H1 (cell line): ENCODE results near the gene TRMT10A. TPM values are rescaled to one million over a fixed set of nuclear protein-coding genes. Genes with fewer than 3 reads are reported as not detected.

Source experiments
- CTCF ChIA-PET: fragments of 300-600 bp; sonication (Branson Sonifier 250); formaldehyde crosslinking; loops from one replicate; lab custom pipeline; 2021; ENCODE audit not compliant: partially characterized antibody; lab: Charles Lee
- POLR2A ChIA-PET: fragments of 300-600 bp; sonication (Branson Sonifier 250); formaldehyde crosslinking; loops from one replicate; lab custom pipeline; 2021; ENCODE audit warnings: inconsistent platforms; ENCODE audit not compliant: partially characterized antibody; lab: Charles Lee
- DNase-seq, 2 experiments: peaks; one replicate each; pipeline versions ENCODE4 v3.0.0 to v3.0.0-alpha.2; 2010 to 2022; ENCODE audit warnings: low spot score in 2 of 2, low read depth in 1 of 2, mixed read lengths in 1 of 2
- FAIRE-seq: peaks from 2 replicates; lab custom pipeline; 2011; peaks lifted over from hg19 to GRCh38; lab: Jason Lieb, UNC
- H2AFZ ChIP-seq: 2 replicates; pipeline ENCODE4 v1.8.1; 2012; ENCODE audit warnings: low read length, inconsistent platforms
- H2AK5ac ChIP-seq: 2 replicates; pipeline ENCODE4 v1.6.1; 2013; ENCODE audit warnings: low read depth, low read length
- H2BK120ac ChIP-seq: replicated peaks from 2 replicates; pipeline ENCODE3; 2013; ENCODE audit warnings: low read depth, low read length, inconsistent platforms
- H2BK12ac ChIP-seq: 2 replicates; pipeline ENCODE4 v1.6.1; 2013; ENCODE audit warnings: low read depth, low read length
- H2BK15ac ChIP-seq: 2 replicates; pipeline ENCODE4 v1.6.1; 2013; ENCODE audit warnings: low read length
- H2BK20ac ChIP-seq: 2 replicates; pipeline ENCODE4 v1.6.1; 2013; ENCODE audit warnings: low read length
- H2BK5ac ChIP-seq: 2 replicates; pipeline ENCODE4 v1.6.1; 2013; ENCODE audit warnings: low read depth, low read length
- H3K14ac ChIP-seq: 2 replicates; pipeline ENCODE4 v1.6.1; 2013; ENCODE audit warnings: inconsistent platforms; ENCODE audit not compliant: insufficient read length
- H3K18ac ChIP-seq: 2 replicates; pipeline ENCODE4 v1.6.1; 2013; ENCODE audit warnings: low read length; ENCODE audit errors: extremely low read depth
- H3K23ac ChIP-seq: 2 replicates; pipeline ENCODE4 v1.6.1; 2013; ENCODE audit warnings: inconsistent platforms; ENCODE audit not compliant: insufficient read length
- H3K23me2 ChIP-seq: 2 replicates; pipeline ENCODE4 v1.6.1; 2013; ENCODE audit warnings: low read depth, low read length
- H3K27ac ChIP-seq: 2 replicates; pipeline ENCODE4 v1.6.1; 2011; ENCODE audit warnings: low read depth, low read length, inconsistent platforms
- H3K27me3 ChIP-seq, 4 experiments: replicated peaks in 1 of 4; 1 replicate in 1 of 4; 2 replicates in 3 of 4; pipeline versions ENCODE4 v1.6.1 to v1.8.1; 2011 to 2013; ENCODE audit warnings: low read length in 3 of 4, mild to moderate bottlenecking in 3 of 4, inconsistent platforms in 2 of 4, mixed read lengths in 2 of 4, moderate library complexity in 1 of 4; ENCODE audit not compliant: control insufficient read depth in 3 of 4, insufficient read depth in 3 of 4; ENCODE audit errors: extremely low read depth in 1 of 4
- H3K36me3 ChIP-seq, 4 experiments: 2 replicates each; pipeline versions ENCODE4 v1.6.1 to v1.8.1; 2011 to 2013; ENCODE audit warnings: mild to moderate bottlenecking in 4 of 4, low read length in 3 of 4, moderate library complexity in 2 of 4, control low read depth in 1 of 4, inconsistent platforms in 1 of 4; ENCODE audit not compliant: insufficient read depth in 4 of 4, control insufficient read depth in 2 of 4
- H3K4ac ChIP-seq: replicated peaks from 2 replicates; pipeline ENCODE3; 2013; ENCODE audit warnings: low read length, low read depth, mixed read lengths, inconsistent platforms; ENCODE audit not compliant: insufficient read length
- H3K4me1 ChIP-seq, 4 experiments: replicated peaks in 1 of 4; 1 replicate in 1 of 4; 2 replicates in 3 of 4; pipeline versions ENCODE4 v1.6.1 to v1.8.1; 2011 to 2013; ENCODE audit warnings: low read length in 3 of 4, inconsistent platforms in 2 of 4, mixed read lengths in 1 of 4; ENCODE audit not compliant: insufficient read depth in 4 of 4, control insufficient read depth in 3 of 4
- H3K4me2 ChIP-seq, 2 experiments: 2 replicates each; pipeline versions ENCODE4 v1.6.1 to v1.8.1; 2011 to 2013; ENCODE audit warnings: low read depth in 2 of 2, low read length in 2 of 2, control low read depth in 1 of 2, inconsistent platforms in 1 of 2, mild to moderate bottlenecking in 1 of 2; ENCODE audit not compliant: insufficient read depth in 1 of 2
- H3K4me3 ChIP-seq, 4 experiments: fragments of 200-600, 300-600 bp in 1 of 4; sonication (generic), shearing (Covaris generic), sonication (Bioruptor Twin) in 1 of 4; 2 replicates each; pipeline versions ENCODE4 v1.5.1 to v1.8.1; 2011 to 2016; ENCODE audit warnings: low read length in 4 of 4, low read depth in 3 of 4, control low read depth in 2 of 4, inconsistent platforms in 2 of 4, mild to moderate bottlenecking in 2 of 4, mixed read lengths in 1 of 4, moderate library complexity in 1 of 4; ENCODE audit not compliant: insufficient read depth in 2 of 4; ENCODE audit errors: extremely low read depth in 1 of 4
- H3K56ac ChIP-seq: replicated peaks from 2 replicates; pipeline ENCODE3; 2013; ENCODE audit warnings: low read depth, mild to moderate bottlenecking, mixed read lengths, low read length, inconsistent platforms; ENCODE audit not compliant: insufficient read length
- H3K79me1 ChIP-seq: 2 replicates; pipeline ENCODE4 v1.6.1; 2013; ENCODE audit warnings: low read depth, low read length, control low read depth
- H3K79me2 ChIP-seq, 2 experiments: 2 replicates each; pipeline versions ENCODE4 v1.6.1 to v1.8.1; 2012 to 2013; ENCODE audit warnings: low read length in 2 of 2, mild to moderate bottlenecking in 2 of 2, inconsistent platforms in 1 of 2; ENCODE audit not compliant: insufficient read depth in 2 of 2, control insufficient read depth in 1 of 2
- H3K9ac ChIP-seq, 4 experiments: replicated peaks in 1 of 4; 1 replicate in 1 of 4; 2 replicates in 3 of 4; pipeline versions ENCODE4 v1.6.1 to v1.8.1; 2011 to 2013; ENCODE audit warnings: low read depth in 3 of 4, low read length in 3 of 4, control low read depth in 2 of 4, mild to moderate bottlenecking in 2 of 4, moderate library complexity in 2 of 4, inconsistent platforms in 1 of 4; ENCODE audit errors: extremely low read depth in 1 of 4
- H3K9me3 ChIP-seq, 2 experiments: 2 replicates each; pipeline versions ENCODE4 v1.6.1 to v1.8.1; 2012 to 2013; ENCODE audit warnings: mild to moderate bottlenecking in 2 of 2, moderate library complexity in 2 of 2, control low read depth in 1 of 2, inconsistent platforms in 1 of 2, low read depth in 1 of 2, low read length in 1 of 2, mixed read lengths in 1 of 2; ENCODE audit not compliant: insufficient read depth in 2 of 2
- H4K20me1 ChIP-seq, 2 experiments: replicated peaks in 1 of 2; 2 replicates each; pipeline versions ENCODE3 to v1.8.1; 2011 to 2013; ENCODE audit warnings: inconsistent platforms in 2 of 2, low read length in 2 of 2, mild to moderate bottlenecking in 1 of 2; ENCODE audit not compliant: insufficient read depth in 2 of 2, control insufficient read depth in 1 of 2
- H4K5ac ChIP-seq: 2 replicates; pipeline ENCODE4 v1.6.1; 2013; ENCODE audit warnings: low read length, low read depth, mixed read lengths, inconsistent platforms; ENCODE audit not compliant: insufficient read length
- H4K8ac ChIP-seq: 2 replicates; pipeline ENCODE4 v1.8.0; 2013; ENCODE audit warnings: mild to moderate bottlenecking, moderate library complexity, low read length, inconsistent platforms; ENCODE audit not compliant: insufficient read depth; ENCODE audit errors: extremely low read depth
- H4K91ac ChIP-seq: replicated peaks from 2 replicates; pipeline ENCODE3; 2013; ENCODE audit warnings: low read length, mixed read lengths, inconsistent platforms; ENCODE audit not compliant: insufficient read length
- ASH2L ChIP-seq: fragments of 200-600, 300-600 bp; sonication (generic); IDR thresholded peaks from one replicate; pipeline ENCODE4 v1.7.1; 2017; ENCODE audit warnings: low read length
- CBX8 ChIP-seq: fragments of 300-800, 300-1000 bp; sonication (generic); IDR thresholded peaks from 2 replicates; pipeline ENCODE4 v1.7.1; 2016; ENCODE audit warnings: low read depth, low read length, borderline replicate concordance
- CHD1 ChIP-seq: IDR thresholded peaks from 2 replicates; pipeline ENCODE4 v1.6.1; 2012; ENCODE audit warnings: low read depth, low read length, improper control_type of control experiment
- CTCF ChIP-seq, 3 experiments: IDR thresholded peaks; 1 replicate in 2 of 3; 2 replicates in 1 of 3; pipeline versions ENCODE4 v1.5.1 to v1.6.1; 2011; ENCODE audit warnings: low read length in 3 of 3, mild to moderate bottlenecking in 3 of 3, inconsistent platforms in 2 of 3, low read depth in 1 of 3, moderate library complexity in 1 of 3; ENCODE audit not compliant: insufficient read depth in 1 of 3; ENCODE audit errors: control extremely low read depth in 1 of 3
- EZH2 ChIP-seq: fragments of 200-600 bp; sonication (generic); IDR thresholded peaks from 2 replicates; pipeline ENCODE4 v1.7.1; 2012; ENCODE audit warnings: low read depth, mild to moderate bottlenecking, moderate library complexity, low read length, inconsistent platforms; ENCODE audit not compliant: severe bottlenecking
- KDM1A ChIP-seq: fragments of 200-600, 300-600 bp; sonication (generic); IDR thresholded peaks from 2 replicates; pipeline ENCODE4 v1.7.1; 2016; ENCODE audit warnings: mild to moderate bottlenecking, low read length, borderline replicate concordance
- NRF1 ChIP-seq: IDR thresholded peaks from 2 replicates; pipeline ENCODE4 v1.6.1; 2011; ENCODE audit warnings: mild to moderate bottlenecking, low read depth, low read length, improper control_type of control experiment
- SIX5 ChIP-seq: IDR thresholded peaks from 2 replicates; pipeline ENCODE4 v1.6.1; 2011; ENCODE audit warnings: mild to moderate bottlenecking, low read depth, low read length
- TAF1 ChIP-seq: IDR thresholded peaks from 2 replicates; pipeline ENCODE4 v1.6.1; 2011; ENCODE audit warnings: mild to moderate bottlenecking, low read depth, low read length
- USF2 ChIP-seq: IDR thresholded peaks from 2 replicates; pipeline ENCODE4 v1.6.1; 2011; ENCODE audit warnings: low read length, improper control_type of control experiment
- WGBS, 2 experiments: shearing (Covaris generic) in 1 of 2; methylation state at CpG; one replicate each; pipeline versions ENCODE4 v1.1.6 to v1.1.7; 2013 to 2015; ENCODE audit warnings: low lambda C conversion rate in 2 of 2, mixed read lengths in 2 of 2, inconsistent platforms in 1 of 2, low coverage in 1 of 2, missing lambda C conversion rate in 1 of 2; ENCODE audit not compliant: insufficient replicate concordance in 2 of 2, insufficient coverage in 1 of 2, insufficient read length in 1 of 2; ENCODE audit errors: extremely low coverage in 1 of 2, missing lambda C conversion rate in 1 of 2; 5-methylcytosine and 5-hydroxymethylcytosine counted together
- polyA plus RNA-seq, 7 experiments: library from polyadenylated mRNA; depleted of rRNA in 3 of 7; stranded (reverse) in 5 of 7; unstranded in 2 of 7; fragments of >200 nt in 5 of 7; fragments of 200-250 nt in 2 of 7; gene quantifications; 1 replicate in 5 of 7; 2 replicates in 1 of 7; 4 replicates in 1 of 7; pipeline versions ENCODE4 v1.2.1 to v1.2.3, GENCODE V29; 2011 to 2013; ENCODE audit warnings: missing spikeins in 2 of 7, mixed read lengths in 2 of 7
- total RNA-seq: library from RNA; stranded (reverse); fragmentation: NEBNext Ultra II Directional; extraction: Animal tissue kit (Norgen Biotek cat#: 25700); gene quantifications from 2 replicates; pipeline ENCODE4 v1.2.1, GENCODE V29; 2021

The TRMT10A gene
- total and polyA plus RNA-seq, 2 of the 8 experiments (the other 6 are each of a cell fraction or from before 2014, with no cell fraction given): 1.5 to 3.8 TPM

GRCh38 chr4:99518601-99519295 is 45.1 kb downstream of the TRMT10A start:
- no peak for FAIRE-seq
- TF ChIP-seq NRF1: no peak
- TF ChIP-seq SIX5: no peak
- TF ChIP-seq EZH2: no peak
- no peak for TF ChIP-seq CTCF (IDR thresholded peaks at IDR 0.05; ENCODE audit: control extremely low read depth in 1 of 3, insufficient read depth in 1 of 3, low read depth in 1 of 3, low read length in 3 of 3)
- no peak for TF ChIP-seq TAF1
- no peak for TF ChIP-seq KDM1A
- no peak for TF ChIP-seq ASH2L
- TF ChIP-seq USF2: no peak
- no peak for TF ChIP-seq CBX8
- TF ChIP-seq CHD1: no peak

More at GRCh38 chr4:99518601-99519295, 45.1 kb downstream of the TRMT10A start:
- Histone ChIP-seq H3K23ac (no peak overlapping the region), H4K91ac (no peak overlapping the region), H4K20me1 (no peaks in the 10 kb centered on the region), H3K79me1 (no peaks in the 10 kb centered on the region), H2AFZ (no peak overlapping the region), H3K23me2 (no peaks in the 10 kb centered on the region), H3K4me2 (no peak overlapping the region), H3K4me3 (no peak overlapping the region), H3K4ac (no peak overlapping the region), H2BK120ac (no peak overlapping the region), H3K9me3 (no peaks in the 10 kb centered on the region), H3K4me1 (no peaks in the 10 kb centered on the region), H2BK5ac (no peak overlapping the region), H3K56ac (no peak overlapping the region), H2BK12ac (no peak overlapping the region), H2BK15ac (no peak overlapping the region), H2BK20ac (no peak overlapping the region), H3K79me2 (no peaks in the 10 kb centered on the region), H3K9ac (no peak overlapping the region), H2AK5ac (no peak overlapping the region), H4K5ac (no peak overlapping the region), H3K36me3 (no peaks in the 10 kb centered on the region), H4K8ac (no peak overlapping the region), H3K14ac (no peak overlapping the region), H3K27ac (no peak overlapping the region), H3K18ac (no peak overlapping the region), H3K27me3 (no peaks in the 10 kb centered on the region)
- ChIA-PET CTCF (interaction anchor here (0.5 to 2.7 kb wide), 5 partner anchors 14 to 289 kb away, joined by 3 to 10 read pairs (median 4); no protein-coding TSS in a partner anchor), POLR2A (no interaction called here)
- no peak for DNase-seq
- WGBS, 2 experiments: 92% methylated on average over 6 of the region's 6 CpGs; no CpG with 5 or more reads in 1 of the 2 experiments
